Muscle layer of duodenum (tissue), 2 donors: ENCODE results near the gene ITGAD.

ENCODE experiments used
- H3K27ac ChIP-seq: one replicate; pipeline ENCODE4 v1.7.0; 2013; ENCODE audit warnings: mild to moderate bottlenecking, low read length
- H3K27me3 ChIP-seq: one replicate; pipeline ENCODE4 v1.7.0; 2013; ENCODE audit warnings: low read depth, mild to moderate bottlenecking, control low read depth, low read length
- H3K36me3 ChIP-seq, 2 donors: one replicate each; pipeline ENCODE4 v1.7.0; 2013; ENCODE audit warnings: low read length in 2 of 2, control low read depth in 1 of 2, mild to moderate bottlenecking in 1 of 2; ENCODE audit not compliant: insufficient read depth in 2 of 2, control insufficient read depth in 1 of 2
- H3K4me1 ChIP-seq, 2 donors: one replicate each; pipeline ENCODE4 v1.7.0; 2013; ENCODE audit warnings: low read length in 2 of 2, mild to moderate bottlenecking in 2 of 2, control low read depth in 1 of 2, moderate library complexity in 1 of 2; ENCODE audit not compliant: insufficient read depth in 2 of 2, control insufficient read depth in 1 of 2
- H3K4me3 ChIP-seq, 2 donors: one replicate each; pipeline ENCODE4 v1.7.0; 2013; ENCODE audit warnings: low read length in 2 of 2, low read depth in 1 of 2, mild to moderate bottlenecking in 1 of 2
- H3K9me3 ChIP-seq, 2 donors: one replicate each; pipeline ENCODE4 v1.7.0; 2013; ENCODE audit warnings: low read length in 2 of 2, control low read depth in 1 of 2, mild to moderate bottlenecking in 1 of 2; ENCODE audit not compliant: control insufficient read depth in 1 of 2
- donor health status: healthy.

Gene ITGAD

GRCh38 chr16:31456988-31457360 lies 63.8 kb downstream of the ITGAD start:
- Histone ChIP-seq H3K4me3 (no peak overlapping the region), H3K27ac (no peak overlapping the region), H3K27me3 (no peaks in the 10 kb centered on the region), H3K9me3 (no peaks in the 10 kb centered on the region), H3K36me3 (peaks cover 0 to 11% of the 10 kb centered on the region in 2 donors), H3K4me1 (peaks cover 37 to 49% of the 10 kb centered on the region in 2 donors)

GRCh38 chr16:31458073-31458843 lies 65.1 kb downstream of the ITGAD start:
- Histone ChIP-seq H3K4me1 (peaks cover 31 to 45% of the 10 kb centered on the region in 2 donors), H3K27ac (peak overlapping the region; percentile 93), H3K36me3 (peaks cover under 1 to 23% of the 10 kb centered on the region in 2 donors), H3K27me3 (no peaks in the 10 kb centered on the region), H3K4me3 (peak overlapping the region; percentile 76 to 90), H3K9me3 (no peaks in the 10 kb centered on the region)

GRCh38 chr16:31458844-31459686 lies 65.9 kb downstream of the ITGAD start, which contains the start of gene ARMC5:
TSS of gene ARMC5 (plus strand) at chr16:31459501. CDS start at chr16:31459525, 24 bp downstream.
- no peaks in the 10 kb centered on the region for H3K27me3 ChIP-seq
- H3K36me3 ChIP-seq = peaks cover 7 to 31% of the 10 kb centered on the region in 2 donors
- peak within 1 kb of the TSS; percentile 96 for H3K27ac ChIP-seq
- peaks cover 26 to 39% of the 10 kb centered on the region in 2 donors for H3K4me1 ChIP-seq
- H3K4me3 ChIP-seq = peak within 1 kb of the TSS; percentile 76 to 90
- no peaks in the 10 kb centered on the region for H3K9me3 ChIP-seq

- H3K4me3 ChIP-seq = peak overlapping the region; percentile 76 to 90
- H3K36me3 ChIP-seq = peaks cover 7 to 38% of the 10 kb centered on the region in 2 donors
- H3K4me1 ChIP-seq = peaks cover 26 to 39% of the 10 kb centered on the region in 2 donors
- H3K9me3 ChIP-seq = no peaks in the 10 kb centered on the region
- no peaks in the 10 kb centered on the region for H3K27me3 ChIP-seq
- peak overlapping the region; percentile 96 for H3K27ac ChIP-seq
Measured at GRCh38 chr16:31459687-31460581, 66.8 kb downstream of the ITGAD start.

GRCh38 chr16:31460582-31461002 lies 67.5 kb downstream of the ITGAD start:
- Histone ChIP-seq H3K4me1 (peaks cover 20 to 32% of the 10 kb centered on the region in 2 donors), H3K27me3 (no peaks in the 10 kb centered on the region), H3K36me3 (peaks cover 7 to 42% of the 10 kb centered on the region in 2 donors), H3K4me3 (peak overlapping the region; percentile 76 to 86), H3K27ac (peak overlapping the region; percentile 96), H3K9me3 (no peaks in the 10 kb centered on the region)

GRCh38 chr16:31461201-31461920 lies 68.2 kb downstream of the ITGAD start:
- H3K27me3 ChIP-seq = no peaks in the 10 kb centered on the region
- no peak overlapping the region for H3K27ac ChIP-seq
- peaks cover 16 to 26% of the 10 kb centered on the region in 2 donors for H3K4me1 ChIP-seq
- peaks cover 7 to 50% of the 10 kb centered on the region in 2 donors for H3K36me3 ChIP-seq
- H3K9me3 ChIP-seq = no peaks in the 10 kb centered on the region
- no peak overlapping the region for H3K4me3 ChIP-seq

- H3K27me3 ChIP-seq = no peaks in the 10 kb centered on the region
- no peak overlapping the region for H3K27ac ChIP-seq
- H3K36me3 ChIP-seq = peaks cover 9 to 57% of the 10 kb centered on the region in 2 donors
- H3K9me3 ChIP-seq = no peaks in the 10 kb centered on the region
- peaks cover 8 to 18% of the 10 kb centered on the region in 2 donors for H3K4me1 ChIP-seq
- no peak overlapping the region for H3K4me3 ChIP-seq
Measured at GRCh38 chr16:31461921-31462804, 69.0 kb downstream of the ITGAD start.

GRCh38 chr16:31464348-31464769 lies 71.2 kb downstream of the ITGAD start:
- Histone ChIP-seq H3K4me3 (no peak overlapping the region), H3K4me1 (peaks cover 7% of the 10 kb centered on the region in 2 donors), H3K36me3 (peaks cover 9 to 51% of the 10 kb centered on the region in 2 donors), H3K27me3 (no peaks in the 10 kb centered on the region), H3K27ac (no peak overlapping the region), H3K9me3 (no peaks in the 10 kb centered on the region)

GRCh38 chr16:31464781-31465260 lies 71.7 kb downstream of the ITGAD start:
- Histone ChIP-seq H3K4me3 (no peak overlapping the region), H3K27ac (no peak overlapping the region), H3K27me3 (no peaks in the 10 kb centered on the region), H3K4me1 (peaks cover 7% of the 10 kb centered on the region in 2 donors), H3K9me3 (no peaks in the 10 kb centered on the region), H3K36me3 (peaks cover 9 to 49% of the 10 kb centered on the region in 2 donors)
